ENCODE measurements around the gene SNRNP25.

The SNRNP25 gene

GRCh38 chr16:78444-79150 is 25.0 kb downstream of the SNRNP25 start:
- no peak for DNase-seq

GRCh38 chr16:79151-80054 is 25.8 kb downstream of the SNRNP25 start:
- no peak for DNase-seq

GRCh38 chr16:83060-83603 is 29.5 kb downstream of the SNRNP25 start:
- no peak for DNase-seq

- no peak for DNase-seq
Observed at GRCh38 chr16:83781-84615, 30.4 kb downstream of the SNRNP25 start.

GRCh38 chr16:84718-85406 is 31.2 kb downstream of the SNRNP25 start:
- DNase-seq, result no peak

- no peak for DNase-seq
Observed at GRCh38 chr16:85407-85782, 31.8 kb downstream of the SNRNP25 start.

- DNase-seq, result no peak
Observed at GRCh38 chr16:85865-86264, 32.2 kb downstream of the SNRNP25 start.

GRCh38 chr16:86483-86952 is 32.9 kb downstream of the SNRNP25 start:
- DNase-seq, result no peak

- no peak for DNase-seq
Observed at GRCh38 chr16:88613-89012, 35.0 kb downstream of the SNRNP25 start.

- no peak for DNase-seq
Observed at GRCh38 chr16:89391-90302, 36.0 kb downstream of the SNRNP25 start.

- DNase-seq, result no peak
Observed at GRCh38 chr16:91484-91883, 37.9 kb downstream of the SNRNP25 start.

GRCh38 chr16:92431-93339 is 39.1 kb downstream of the SNRNP25 start:
- no peak for DNase-seq

GRCh38 chr16:94918-95265 is 41.3 kb downstream of the SNRNP25 start:
- no peak for DNase-seq

GRCh38 chr16:96935-97381 is 43.3 kb downstream of the SNRNP25 start:
- peak; percentile 18 for DNase-seq

GRCh38 chr16:97822-98221 is 44.2 kb downstream of the SNRNP25 start:
- no peak for DNase-seq

- DNase-seq, result no peak
Observed at GRCh38 chr16:100989-101388, 47.4 kb downstream of the SNRNP25 start.

GRCh38 chr16:101586-101985 is 48.0 kb downstream of the SNRNP25 start:
- DNase-seq, result no peak

- DNase-seq, result no peak
Observed at GRCh38 chr16:102060-102855, 48.6 kb downstream of the SNRNP25 start.

GRCh38 chr16:104355-104754 is 50.7 kb downstream of the SNRNP25 start:
- no peak for DNase-seq

Measured in NCI-H526 treated with DMSO at 0.1 percent for 48 hours (cell line).